ENCODE results near the gene E2F7.
"Not testable (repeated sequence)": the region's sequence is repeated elsewhere in the genome, so short reads cannot be mapped to it uniquely, and the experiment has no call there.

E2F7 gene

GRCh38 chr12:77065361-77066204 lies at the start of gene E2F7:
Gene E2F7, minus strand, starts transcription at chr12:77065569. Its CDS starts 934 bp downstream, at chr12:77064635.
- DNase-seq (ENCODE audit: low read depth in 2 of 2): peak; percentile 80 to 83

GRCh38 chr12:77113971-77114370 lies 48.6 kb upstream of the E2F7 start:
- DNase-seq (ENCODE audit: low read depth in 2 of 2): no peak

- DNase-seq (ENCODE audit: low read depth in 2 of 2): no peak
These were observed 43.3 kb upstream of the E2F7 start for GRCh38 chr12:77108707-77109106.

GRCh38 chr12:77107121-77107520 lies 41.8 kb upstream of the E2F7 start:
- DNase-seq (ENCODE audit: low read depth in 2 of 2): no peak

GRCh38 chr12:77104792-77105191 lies 39.4 kb upstream of the E2F7 start:
- DNase-seq (ENCODE audit: low read depth in 2 of 2): no peak

- DNase-seq (ENCODE audit: low read depth in 2 of 2): no peak
These were observed 38.9 kb upstream of the E2F7 start for GRCh38 chr12:77104286-77104685.

- DNase-seq (ENCODE audit: low read depth in 2 of 2): no peak
These were observed 37.3 kb upstream of the E2F7 start for GRCh38 chr12:77102691-77103090.

GRCh38 chr12:77102123-77102522 lies 36.8 kb upstream of the E2F7 start:
- DNase-seq (ENCODE audit: low read depth in 2 of 2): no peak

- DNase-seq (ENCODE audit: low read depth in 2 of 2): no peak
These were observed 34.4 kb upstream of the E2F7 start for GRCh38 chr12:77099799-77100198.

GRCh38 chr12:77097846-77098245 lies 32.5 kb upstream of the E2F7 start:
- no peak for DNase-seq (ENCODE audit: low read depth in 2 of 2)

GRCh38 chr12:77092227-77092626 lies 26.9 kb upstream of the E2F7 start:
- not testable (repeated sequence) for DNase-seq (ENCODE audit: low read depth in 2 of 2)

GRCh38 chr12:77089686-77090220 lies 24.4 kb upstream of the E2F7 start:
- DNase-seq (ENCODE audit: low read depth in 2 of 2): no peak

- no peak for DNase-seq (ENCODE audit: low read depth in 2 of 2)
These were observed 22.1 kb upstream of the E2F7 start for GRCh38 chr12:77087427-77087826.

GRCh38 chr12:77082021-77082420 lies 16.7 kb upstream of the E2F7 start:
- no peak for DNase-seq (ENCODE audit: low read depth in 2 of 2)

GRCh38 chr12:77079631-77080030 lies 14.3 kb upstream of the E2F7 start:
- no peak for DNase-seq (ENCODE audit: low read depth in 2 of 2)

- DNase-seq (ENCODE audit: low read depth in 2 of 2): no peak
These were observed 12.9 kb upstream of the E2F7 start for GRCh38 chr12:77078231-77078630.

GRCh38 chr12:77076886-77077285 lies 11.5 kb upstream of the E2F7 start:
- no peak for DNase-seq (ENCODE audit: low read depth in 2 of 2)

- not testable (repeated sequence) for DNase-seq (ENCODE audit: low read depth in 2 of 2)
These were observed 8.5 kb upstream of the E2F7 start for GRCh38 chr12:77073894-77074293.

- no peak for DNase-seq (ENCODE audit: low read depth in 2 of 2)
These were observed 7.6 kb upstream of the E2F7 start for GRCh38 chr12:77072833-77073495.

GRCh38 chr12:77070800-77071449 lies 5.6 kb upstream of the E2F7 start:
- no peak for DNase-seq (ENCODE audit: low read depth in 2 of 2)

GRCh38 chr12:77070382-77070781 lies 5.0 kb upstream of the E2F7 start:
- DNase-seq (ENCODE audit: low read depth in 2 of 2): no peak

- DNase-seq (ENCODE audit: low read depth in 2 of 2): peak in 1 of 2 donors; percentile 10
These were observed 441 bp downstream of the E2F7 start for GRCh38 chr12:77064896-77065360.
